ENCODE measurements around the gene ZNF396. TPM values are rescaled to one million over a fixed set of nuclear protein-coding genes. Genes with fewer than 3 reads are reported as not detected.

ZNF396 gene
- total RNA-seq, 1 donor, result 2.4 TPM

GRCh38 chr18:35324926-35325655, 52.0 kb downstream of the ZNF396 start:
- no peak overlapping the region for H3K4me3 ChIP-seq (ENCODE audit: low read depth, low read length)
- no peak for DNase-seq (ENCODE audit: low read depth)
- no peak for TF ChIP-seq CTCF (IDR thresholded peaks at IDR 0.05; ENCODE audit: insufficient read depth, low read length)

- H3K4me3 ChIP-seq (ENCODE audit: low read depth, low read length), result no peak overlapping the region
- DNase-seq (ENCODE audit: low read depth), result no peak
- TF ChIP-seq CTCF (IDR thresholded peaks at IDR 0.05; ENCODE audit: insufficient read depth, low read length), result no peak
Measured at GRCh38 chr18:35322486-35323458, 54.4 kb downstream of the ZNF396 start.

Other genes with a start within 250 kb of the ZNF396 start
- 20.5 and 26.2 TPM in 2 replicates for gene ZNF397, start 136.3 kb downstream of the ZNF396 start, total RNA-seq (ENCODE audit: low replicate concordance)
- 18.6 and 22.6 TPM in 2 replicates for gene ZSCAN30, start 87.1 kb downstream of the ZNF396 start, total RNA-seq (ENCODE audit: low replicate concordance)
- 16.5 and 29.4 TPM in 2 replicates for gene ZNF24, start 32.9 kb downstream of the ZNF396 start, total RNA-seq (ENCODE audit: low replicate concordance)
- 2.9 and 4.8 TPM in 2 replicates for gene INO80C, start 120.6 kb upstream of the ZNF396 start, total RNA-seq (ENCODE audit: low replicate concordance)
- 46.9 and 49.0 TPM in 2 replicates for gene GALNT1, start 204.4 kb upstream of the ZNF396 start, total RNA-seq (ENCODE audit: low replicate concordance)